OCI-LY1 (cell line): Measurements from ENCODE around the gene PRSS3.
"Not testable (repeated sequence)": the region's sequence is repeated elsewhere in the genome, so short reads cannot be mapped to it uniquely, and the experiment has no call there.

Source experiments
- EZH2 ChIP-seq: fragments of 200-600 bp; sonication (generic), shearing (Covaris generic); IDR thresholded peaks from 2 replicates; pipeline ENCODE4 v1.8.0; 2017; ENCODE audit warnings: borderline replicate concordance, mixed run types, mild to moderate bottlenecking, antibody characterized with exemption, low read length, moderate library complexity, mixed read lengths
- TF ChIP-seq, protein P1 (sequence below): fragments of 200-600 bp; sonication (generic), shearing (Covaris generic); IDR thresholded peaks from 2 replicates; pipeline ENCODE4 v1.5.1; 2017; ENCODE audit warnings: mild to moderate bottlenecking, antibody characterized with exemption, low read length, moderate library complexity, mixed read lengths

DNA sequence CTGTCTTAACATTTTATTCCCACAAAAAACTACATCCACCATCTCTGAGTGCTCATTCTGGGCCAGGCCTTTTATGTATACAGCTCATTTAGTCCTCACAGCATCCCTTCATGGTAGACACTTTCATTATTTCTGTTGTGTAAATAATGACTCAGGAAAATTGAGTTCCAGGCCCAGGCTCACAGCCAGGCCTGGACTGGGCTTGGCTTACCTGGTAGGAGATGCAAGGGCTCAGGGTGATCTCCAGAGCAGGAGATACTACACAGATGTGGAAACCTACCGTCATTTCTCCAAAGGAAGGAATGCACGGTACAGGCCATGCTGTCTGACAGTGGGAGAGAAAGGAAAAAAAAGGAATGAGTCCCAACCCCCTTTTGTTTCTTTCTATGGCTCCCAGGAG is 11.8 kb downstream of the PRSS3 start:
- TF ChIP-seq, protein P1, sequence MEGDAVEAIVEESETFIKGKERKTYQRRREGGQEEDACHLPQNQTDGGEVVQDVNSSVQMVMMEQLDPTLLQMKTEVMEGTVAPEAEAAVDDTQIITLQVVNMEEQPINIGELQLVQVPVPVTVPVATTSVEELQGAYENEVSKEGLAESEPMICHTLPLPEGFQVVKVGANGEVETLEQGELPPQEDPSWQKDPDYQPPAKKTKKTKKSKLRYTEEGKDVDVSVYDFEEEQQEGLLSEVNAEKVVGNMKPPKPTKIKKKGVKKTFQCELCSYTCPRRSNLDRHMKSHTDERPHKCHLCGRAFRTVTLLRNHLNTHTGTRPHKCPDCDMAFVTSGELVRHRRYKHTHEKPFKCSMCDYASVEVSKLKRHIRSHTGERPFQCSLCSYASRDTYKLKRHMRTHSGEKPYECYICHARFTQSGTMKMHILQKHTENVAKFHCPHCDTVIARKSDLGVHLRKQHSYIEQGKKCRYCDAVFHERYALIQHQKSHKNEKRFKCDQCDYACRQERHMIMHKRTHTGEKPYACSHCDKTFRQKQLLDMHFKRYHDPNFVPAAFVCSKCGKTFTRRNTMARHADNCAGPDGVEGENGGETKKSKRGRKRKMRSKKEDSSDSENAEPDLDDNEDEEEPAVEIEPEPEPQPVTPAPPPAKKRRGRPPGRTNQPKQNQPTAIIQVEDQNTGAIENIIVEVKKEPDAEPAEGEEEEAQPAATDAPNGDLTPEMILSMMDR: not testable (repeated sequence)
- TF ChIP-seq EZH2: not testable (repeated sequence)
